ENCODE measurements around the gene ZCCHC24. TPM values are rescaled to one million over a fixed set of nuclear protein-coding genes. Genes with fewer than 3 reads are reported as not detected.

Gene ZCCHC24
- total and polyA plus RNA-seq, 2 donors (not counting 3 experiments of a cell fraction or from before 2014, with no cell fraction given), result 5.2 to 8.4 TPM

DNA sequence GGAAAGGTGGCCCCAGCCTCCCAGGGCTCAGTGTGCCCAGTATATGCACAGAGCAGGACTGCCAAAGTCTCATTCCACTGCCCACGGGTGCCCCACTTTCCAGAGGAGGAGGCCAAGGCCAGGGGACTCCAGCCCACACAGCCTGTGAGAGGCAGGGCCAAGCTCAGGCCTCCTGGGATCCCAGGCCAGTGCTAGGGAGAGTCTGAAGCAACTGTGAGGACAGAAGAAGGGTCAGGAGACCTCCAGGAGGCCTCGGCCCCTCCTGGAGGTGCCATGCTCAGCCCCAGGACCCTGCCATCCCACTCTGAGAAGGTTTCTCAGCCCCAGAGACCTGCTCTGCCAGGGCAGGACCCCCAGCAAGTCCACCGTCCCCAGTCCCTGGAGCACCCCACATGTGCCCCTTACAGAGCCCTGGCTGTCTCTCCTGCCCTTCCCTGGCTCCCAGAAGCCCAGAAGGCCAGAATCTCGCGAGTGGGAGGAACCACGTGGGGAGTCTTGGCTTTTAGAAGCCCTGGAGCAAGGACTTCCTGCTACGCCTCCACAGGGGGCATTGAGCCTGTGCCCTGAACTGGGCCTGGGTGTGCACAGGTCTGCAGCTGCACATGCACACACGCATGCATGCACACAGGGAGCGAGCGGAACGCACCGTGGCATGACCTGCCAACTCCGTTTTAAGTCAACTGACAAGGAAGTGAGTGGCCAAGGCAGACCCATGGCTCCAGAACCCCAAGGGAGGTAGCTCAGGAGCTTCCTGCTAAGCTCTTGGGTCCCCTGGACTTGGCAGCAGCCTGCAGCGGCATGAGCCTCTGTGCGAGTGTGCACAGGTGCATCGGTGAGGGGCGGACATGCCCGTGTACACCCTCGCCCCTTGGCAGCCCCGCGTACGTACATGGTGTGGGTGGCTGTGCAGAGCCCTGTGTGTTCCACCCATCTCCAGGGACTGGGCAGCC lies 33.6 kb downstream of the ZCCHC24 start:
- Histone ChIP-seq H3K4me1 (ENCODE audit: control insufficient read depth, extremely low read depth, insufficient read depth, low read length) (peaks cover 11% of the 10 kb centered on the region), H4K20me1 (replicated peaks; ENCODE audit: control insufficient read depth, extremely low read depth, insufficient read depth, low read length) (no peaks in the 10 kb centered on the region), H3K9ac (replicated peaks; ENCODE audit: extremely low read depth, insufficient read depth, low read length) (no peak overlapping the region), H3K4me3 (replicated peaks in 1 of 3; ENCODE audit: insufficient read depth in 1 of 3, low read depth in 1 of 3, low read length in 3 of 3) (no peak overlapping the region), H3K9me3 (replicated peaks; ENCODE audit: control insufficient read depth, insufficient read depth, low read length) (no peaks in the 10 kb centered on the region), H3K36me3 (ENCODE audit: control insufficient read depth in 2 of 2, extremely low read depth in 1 of 2, insufficient read depth in 2 of 2, low read length in 2 of 2) (no peaks in the 10 kb centered on the region), H3K27ac (ENCODE audit: insufficient read depth, low read depth, low read length) (no peak overlapping the region), H2AFZ (ENCODE audit: low read depth, low read length) (no peak overlapping the region), H3K9me1 (replicated peaks; ENCODE audit: control insufficient read depth, extremely low read depth, insufficient read depth, low read length) (no peaks in the 10 kb centered on the region), H3K4me2 (ENCODE audit: insufficient read depth, low read length) (no peak overlapping the region), H3K27me3 (ENCODE audit: control insufficient read depth in 2 of 2, insufficient read depth in 2 of 2, low read length in 2 of 2) (no peaks in the 10 kb centered on the region), H3K79me2 (ENCODE audit: control insufficient read depth, insufficient read depth, low read length) (no peaks in the 10 kb centered on the region)
- CTCF ChIA-PET, result interaction anchor here (1.3 to 1.8 kb wide), 3 partner anchors 23 to 56 kb away, joined by 3 to 7 read pairs (median 4); no protein-coding TSS in a partner anchor
- dilution Hi-C loops (cut with MboI; ENCODE audit: extremely low pct_ligation_motif_present, low sequenced_read_pairs) (no loop called here), intact Hi-C loops (cut with micrococcal nuclease) (no loop called here)
- DNase-seq (ENCODE audit: low read depth, low spot score) (no peak), FAIRE-seq (no peak)
- no TSS peak for BruUV-seq (replicated peaks)
- POLR2A ChIA-PET, result no interaction called here
- no peak for TF ChIP-seq MYC (IDR thresholded peaks at IDR 0.05; ENCODE audit: low read depth, low read length)
- no peak for TF ChIP-seq FOS (IDR thresholded peaks at IDR 0.05; ENCODE audit: borderline replicate concordance, insufficient read depth, low read length)
- TF ChIP-seq POLR2A (IDR thresholded peaks at IDR 0.05; ENCODE audit: low read depth, low read length), result no peak
- no peak for TF ChIP-seq EZH2 (IDR thresholded peaks at IDR 0.05; ENCODE audit: borderline replicate concordance, low read depth, low read length, severe bottlenecking)

DNA sequence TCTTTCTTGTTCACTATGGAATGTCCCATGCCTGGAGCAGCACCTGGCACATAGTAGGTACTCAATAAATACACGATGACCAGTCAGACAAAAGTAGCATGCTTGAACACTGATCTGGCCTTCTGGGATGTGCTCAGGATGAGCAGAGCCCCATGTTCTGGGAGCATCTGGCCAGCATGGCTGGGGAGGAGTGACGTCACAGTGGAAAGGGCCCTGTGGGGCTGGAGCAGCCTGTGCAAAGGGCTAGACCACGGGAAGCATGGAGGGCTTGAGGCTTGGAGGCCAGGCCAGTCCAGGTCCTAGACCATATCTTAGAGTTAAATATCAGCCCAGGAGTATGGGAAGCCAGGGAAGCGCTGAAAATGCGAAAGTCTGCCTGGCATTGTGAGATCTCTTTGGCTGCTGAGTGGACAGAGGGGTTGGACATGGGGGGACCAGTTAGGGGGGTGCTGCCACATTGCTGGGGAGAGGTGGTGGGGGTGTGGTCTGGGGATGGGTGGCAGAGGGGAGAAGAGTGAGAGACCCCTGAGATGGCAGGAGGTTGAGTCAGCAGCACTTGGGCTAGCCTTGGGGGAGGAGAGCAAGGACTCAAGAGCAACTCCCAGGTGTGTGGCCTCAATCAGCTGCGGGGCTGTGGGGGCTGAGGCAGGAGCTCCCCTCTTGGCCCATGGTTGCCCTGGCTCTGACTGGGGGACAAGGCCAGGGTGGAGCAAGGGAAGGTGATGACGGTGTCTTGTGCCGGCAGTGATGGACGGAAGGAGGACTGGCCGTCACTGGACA lies 34.9 kb downstream of the ZCCHC24 start:
- no peak overlapping the region for H3K27ac ChIP-seq (ENCODE audit: insufficient read depth, low read depth, low read length)
- H3K9ac ChIP-seq (replicated peaks; ENCODE audit: extremely low read depth, insufficient read depth, low read length), result no peak overlapping the region
- ChIA-PET CTCF (interaction anchor here (1.1 kb wide), 1 partner anchor 9 kb away, joined by 4 read pairs; no protein-coding TSS in a partner anchor), POLR2A (no interaction called here)
- intact Hi-C loops (cut with micrococcal nuclease), result no loop called here
- no peak for DNase-seq (ENCODE audit: low read depth, low spot score)
- TF ChIP-seq GATA2 (IDR thresholded peaks at IDR 0.05; ENCODE audit: insufficient read depth, insufficient read length, low read depth, low read length) (no peak), POLR2A (IDR thresholded peaks at IDR 0.05; ENCODE audit: low read depth, low read length) (no peak), MYC (IDR thresholded peaks at IDR 0.05; ENCODE audit: low read depth, low read length) (no peak), POLR2AphosphoS5 (IDR thresholded peaks at IDR 0.05; ENCODE audit: insufficient read depth, low read depth, low read length) (no peak), FOS (IDR thresholded peaks at IDR 0.05; ENCODE audit: borderline replicate concordance, insufficient read depth, low read length) (no peak), JUN (IDR thresholded peaks at IDR 0.05; ENCODE audit: borderline replicate concordance, insufficient read depth, insufficient read length, low read depth) (no peak), EZH2 (IDR thresholded peaks at IDR 0.05; ENCODE audit: borderline replicate concordance, low read depth, low read length, severe bottlenecking) (no peak)
- TF ChIP-seq, protein P1, sequence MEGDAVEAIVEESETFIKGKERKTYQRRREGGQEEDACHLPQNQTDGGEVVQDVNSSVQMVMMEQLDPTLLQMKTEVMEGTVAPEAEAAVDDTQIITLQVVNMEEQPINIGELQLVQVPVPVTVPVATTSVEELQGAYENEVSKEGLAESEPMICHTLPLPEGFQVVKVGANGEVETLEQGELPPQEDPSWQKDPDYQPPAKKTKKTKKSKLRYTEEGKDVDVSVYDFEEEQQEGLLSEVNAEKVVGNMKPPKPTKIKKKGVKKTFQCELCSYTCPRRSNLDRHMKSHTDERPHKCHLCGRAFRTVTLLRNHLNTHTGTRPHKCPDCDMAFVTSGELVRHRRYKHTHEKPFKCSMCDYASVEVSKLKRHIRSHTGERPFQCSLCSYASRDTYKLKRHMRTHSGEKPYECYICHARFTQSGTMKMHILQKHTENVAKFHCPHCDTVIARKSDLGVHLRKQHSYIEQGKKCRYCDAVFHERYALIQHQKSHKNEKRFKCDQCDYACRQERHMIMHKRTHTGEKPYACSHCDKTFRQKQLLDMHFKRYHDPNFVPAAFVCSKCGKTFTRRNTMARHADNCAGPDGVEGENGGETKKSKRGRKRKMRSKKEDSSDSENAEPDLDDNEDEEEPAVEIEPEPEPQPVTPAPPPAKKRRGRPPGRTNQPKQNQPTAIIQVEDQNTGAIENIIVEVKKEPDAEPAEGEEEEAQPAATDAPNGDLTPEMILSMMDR (IDR thresholded peaks at IDR 0.05; ENCODE audit: extremely low read depth in 1 of 2, insufficient read depth in 1 of 2, low read depth in 1 of 2, low read length in 2 of 2), result no peak
- TF ChIP-seq, protein P2, sequence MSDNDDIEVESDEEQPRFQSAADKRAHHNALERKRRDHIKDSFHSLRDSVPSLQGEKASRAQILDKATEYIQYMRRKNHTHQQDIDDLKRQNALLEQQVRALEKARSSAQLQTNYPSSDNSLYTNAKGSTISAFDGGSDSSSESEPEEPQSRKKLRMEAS (IDR thresholded peaks at IDR 0.05; ENCODE audit: insufficient read depth, insufficient read length), result no peak
- BruUV-seq (replicated peaks), result no TSS peak
- no peaks in the 10 kb centered on the region for H3K79me2 ChIP-seq (ENCODE audit: control insufficient read depth, insufficient read depth, low read length)
- dilution Hi-C loops (cut with MboI; ENCODE audit: extremely low pct_ligation_motif_present, low sequenced_read_pairs), result no loop called here
- H2AFZ ChIP-seq (ENCODE audit: low read depth, low read length), result no peak overlapping the region
- H3K4me2 ChIP-seq (ENCODE audit: insufficient read depth, low read length), result no peak overlapping the region
- H3K27me3 ChIP-seq (ENCODE audit: control insufficient read depth in 2 of 2, insufficient read depth in 2 of 2, low read length in 2 of 2), result no peaks in the 10 kb centered on the region
- no peaks in the 10 kb centered on the region for H4K20me1 ChIP-seq (replicated peaks; ENCODE audit: control insufficient read depth, extremely low read depth, insufficient read depth, low read length)
- no peaks in the 10 kb centered on the region for H3K36me3 ChIP-seq (ENCODE audit: control insufficient read depth in 2 of 2, extremely low read depth in 1 of 2, insufficient read depth in 2 of 2, low read length in 2 of 2)
- peaks cover 11% of the 10 kb centered on the region for H3K4me1 ChIP-seq (ENCODE audit: control insufficient read depth, extremely low read depth, insufficient read depth, low read length)
- no peaks in the 10 kb centered on the region for H3K9me1 ChIP-seq (replicated peaks; ENCODE audit: control insufficient read depth, extremely low read depth, insufficient read depth, low read length)
- no peaks in the 10 kb centered on the region for H3K9me3 ChIP-seq (replicated peaks; ENCODE audit: control insufficient read depth, insufficient read depth, low read length)
- no peak overlapping the region for H3K4me3 ChIP-seq (replicated peaks in 1 of 3; ENCODE audit: insufficient read depth in 1 of 3, low read depth in 1 of 3, low read length in 3 of 3)
- no peak for FAIRE-seq

All from endothelial cell of umbilical vein (primary cell).